ENCODE data around the gene CLPX. TPM values are rescaled to one million over a fixed set of nuclear protein-coding genes. Genes with fewer than 3 reads are reported as not detected.
A peak's percentile ranks its signal among the peaks of the same experiment; 100 is the strongest.

The CLPX gene
- total and polyA plus RNA-seq, 9 of the 15 experiments (the other 6 are each of a cell fraction or from before 2014, with no cell fraction given): 11.2 to 83.3 (median 51.3) TPM

- no TSS peak for BruUV-seq (replicated peaks)
- Histone ChIP-seq H3K4me1 (replicated peaks in 1 of 2; ENCODE audit: control insufficient read depth in 2 of 2, insufficient read depth in 2 of 2, low read length in 2 of 2) (peaks cover 24 to 37% of the 10 kb centered on the region in 2 experiments; a peak in 3 of 5 replicates), H4K20me1 (replicated peaks; ENCODE audit: control insufficient read depth, insufficient read depth, low read length) (0 out of 2 replicates have a peak, but pooled peaks cover 3% of the 10 kb centered on the region), H2AFZ (ENCODE audit: low read depth, low read length) (no peak overlapping the region), H3K9me3 (replicated peaks; ENCODE audit: control insufficient read depth, insufficient read depth, low read depth, low read length) (no peaks in the 10 kb centered on the region), H3K4me3 (no peak overlapping the region), H3K36me3 (ENCODE audit: control insufficient read depth, insufficient read depth, low read length) (no peaks in the 10 kb centered on the region), H3K9ac (ENCODE audit: insufficient read depth in 1 of 2, low read depth in 2 of 2, low read length in 2 of 2) (no peak overlapping the region), H3K27me3 (ENCODE audit: control insufficient read depth in 2 of 2, insufficient read depth in 2 of 2, low read length in 2 of 2) (no peaks in the 10 kb centered on the region), H3K9me1 (ENCODE audit: control insufficient read depth, insufficient read depth, low read length) (no peaks in the 10 kb centered on the region), H3K4me2 (ENCODE audit: insufficient read depth, low read length) (no peak overlapping the region), H3K27ac (ENCODE audit: extremely low read depth, low read depth, low read length) (no peak overlapping the region), H3K79me2 (ENCODE audit: control insufficient read depth, insufficient read depth, low read length) (no peaks in the 10 kb centered on the region)
- in situ Hi-C loops (cut with MboI): no loop called here
- POLR2A ChIA-PET: interaction anchor here (0.9 to 1.2 kb wide), 2 partner anchors 8 to 19 kb away, joined by 4 read pairs; no protein-coding TSS in a partner anchor
- FAIRE-seq (no peak), ATAC-seq (no peak), DNase-seq (ENCODE audit: extremely low read depth in 1 of 4, low spot score in 3 of 4) (no peak)
- TF ChIP-seq BCOR (IDR thresholded peaks at IDR 0.05) (peak; percentile 55; the same call in 1 of the 2 replicates), CTCF (IDR thresholded peaks at IDR 0.05 in 2 of 3, conservative IDR thresholded peaks at IDR 0.05 in 1 of 3; ENCODE audit: insufficient read depth in 2 of 3, low read depth in 1 of 3, low read length in 3 of 3) (no peak), KDM1A (IDR thresholded peaks at IDR 0.05) (0 out of 4 replicates have a peak, but pooled peaks of 1 of the 2 experiments have one; percentile 20), RBM25 (IDR thresholded peaks at IDR 0.05; ENCODE audit: low read depth, low read length, severe bottlenecking) (peak; percentile 44)
- intact Hi-C loops (cut with micrococcal nuclease): no loop called here
- CTCF ChIA-PET (ENCODE audit: low intra/inter-chr PET ratio): no interaction called here
These were observed 30.4 kb upstream of the CLPX start for GRCh38 chr15:65215496-65215895.

Measured in K562 (cell line).